GM15510 (cell line): ENCODE data around the gene PFN1.

Experiments used
- POLR2A ChIP-seq: IDR thresholded peaks from 3 replicates; pipeline ENCODE4 v1.6.1; 2011; ENCODE audit warnings: borderline replicate concordance; ENCODE audit not compliant: insufficient read length; ENCODE audit errors: extremely low read depth

PFN1 gene

DNA sequence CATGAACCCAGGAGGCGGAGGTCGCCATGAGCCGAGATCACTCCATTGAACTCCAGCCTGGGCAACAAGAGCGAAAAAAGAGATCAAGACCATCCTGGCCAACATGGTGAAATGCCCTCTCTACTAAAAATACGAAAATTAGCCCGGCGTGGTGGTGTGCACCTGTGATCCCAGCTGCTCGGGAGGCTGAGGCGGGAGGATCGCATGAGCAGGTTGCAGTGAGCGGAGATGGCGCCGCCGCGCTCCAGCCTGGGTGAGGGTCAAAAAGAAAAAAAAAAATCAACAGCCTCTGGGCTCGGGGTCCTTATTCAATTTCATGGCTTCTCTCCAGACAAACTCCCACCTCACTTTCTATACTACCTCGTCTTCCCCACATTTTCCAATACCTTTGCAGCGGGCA is 19.4 kb downstream of the PFN1 start:
- no peak for TF ChIP-seq POLR2A

- no peak for TF ChIP-seq POLR2A
Observed at GRCh38 chr17:4921320-4921719, 27.0 kb downstream of the PFN1 start.

GRCh38 chr17:4920351-4921048 is 27.8 kb downstream of the PFN1 start:
- no peak for TF ChIP-seq POLR2A

DNA sequence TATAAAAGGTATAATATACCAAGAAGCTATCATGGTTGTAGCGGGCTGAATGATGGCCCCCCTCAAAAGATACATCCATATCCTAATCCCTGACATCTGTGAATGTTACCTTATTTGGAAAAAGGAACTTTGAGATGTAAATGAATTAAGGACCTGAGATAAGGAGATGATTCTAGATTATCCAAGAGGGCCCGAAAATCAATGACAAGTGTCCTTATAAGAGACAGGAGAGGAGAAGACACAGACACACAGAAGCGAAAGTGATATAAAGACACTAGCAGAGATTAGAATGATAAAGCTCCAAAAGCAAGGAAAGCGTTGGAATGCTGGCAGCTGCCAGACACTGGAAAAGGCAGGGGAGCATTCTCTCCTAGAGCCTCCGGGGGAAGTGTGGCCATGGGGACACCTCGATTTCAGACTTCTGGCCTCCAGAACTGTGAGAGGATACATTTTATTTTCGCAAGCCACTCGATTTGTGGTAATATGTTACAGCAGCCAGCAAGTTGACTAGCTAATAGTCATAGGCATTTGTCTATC is 28.8 kb downstream of the PFN1 start:
- TF ChIP-seq POLR2A = no peak

DNA sequence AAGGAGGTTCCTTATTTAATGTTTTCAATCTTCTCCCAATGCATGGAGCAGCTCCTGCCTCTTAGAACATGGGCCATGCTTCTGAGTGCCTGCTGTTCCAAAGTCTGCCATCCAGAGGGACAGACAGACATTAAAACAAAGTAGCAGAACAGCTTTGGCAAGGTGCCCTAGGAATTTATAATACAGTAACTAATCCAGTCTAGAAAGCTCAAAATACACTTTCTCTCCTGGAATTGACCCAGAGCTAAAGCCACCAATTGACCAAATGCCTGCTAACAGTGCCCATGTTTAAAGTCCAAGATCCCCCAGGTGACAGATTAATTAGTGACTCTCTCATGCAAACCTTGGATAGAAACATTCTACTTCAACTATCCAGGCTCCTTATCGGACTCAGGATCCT is 34.3 kb downstream of the PFN1 start:
- TF ChIP-seq POLR2A = no peak

DNA sequence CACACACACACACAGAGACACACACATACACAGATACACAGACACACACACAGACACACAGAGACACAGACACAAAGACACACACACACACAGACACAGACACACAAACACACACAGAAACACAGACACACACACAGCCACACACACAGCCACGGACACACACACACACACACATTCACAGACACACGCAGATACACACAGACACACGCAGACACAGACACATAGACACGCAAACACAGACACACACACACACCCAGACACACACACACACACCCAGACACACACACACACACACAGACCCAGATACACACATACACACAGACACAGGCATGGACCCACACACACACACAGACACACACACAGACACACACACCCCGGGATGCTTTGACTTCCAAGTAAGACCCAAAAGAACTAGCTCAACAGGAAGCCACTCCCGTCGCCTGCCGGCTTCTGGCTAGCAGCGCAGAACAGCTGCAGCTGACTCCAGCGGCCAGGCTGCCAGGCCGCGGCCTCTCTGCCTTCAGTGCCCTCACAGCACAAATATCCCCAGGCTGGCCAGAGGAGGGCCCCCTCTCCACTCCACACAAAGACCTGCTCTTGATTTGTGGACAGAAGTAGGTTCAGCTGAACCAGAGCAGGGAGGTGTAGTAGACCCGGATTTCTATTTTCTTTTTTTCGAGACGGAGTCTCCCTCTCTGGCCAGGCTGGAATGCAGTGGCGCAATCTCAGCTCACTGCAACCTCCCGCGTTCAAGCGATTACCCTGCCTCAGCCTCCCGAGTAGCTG is 39.4 kb downstream of the PFN1 start:
- no peak for TF ChIP-seq POLR2A

DNA sequence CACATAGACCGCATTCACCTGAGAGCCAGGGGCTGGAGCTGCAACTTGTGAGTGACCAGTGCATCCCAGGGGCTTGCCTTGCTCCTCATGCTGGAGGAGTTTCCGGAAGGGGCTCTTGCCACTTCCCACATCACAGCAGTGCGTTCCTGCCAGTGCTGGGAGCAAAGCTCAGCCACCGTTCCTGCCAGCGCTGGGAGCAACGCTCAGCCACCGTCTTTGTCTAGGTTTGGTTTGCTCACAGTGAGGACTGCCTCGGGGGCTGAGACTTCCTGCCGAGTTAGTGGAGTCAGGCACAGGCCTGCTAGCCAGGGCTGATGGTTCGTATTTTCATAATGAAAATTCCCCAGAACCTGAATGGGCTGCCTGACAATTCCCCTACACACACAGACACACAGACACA is 40.0 kb downstream of the PFN1 start:
- no peak for TF ChIP-seq POLR2A

DNA sequence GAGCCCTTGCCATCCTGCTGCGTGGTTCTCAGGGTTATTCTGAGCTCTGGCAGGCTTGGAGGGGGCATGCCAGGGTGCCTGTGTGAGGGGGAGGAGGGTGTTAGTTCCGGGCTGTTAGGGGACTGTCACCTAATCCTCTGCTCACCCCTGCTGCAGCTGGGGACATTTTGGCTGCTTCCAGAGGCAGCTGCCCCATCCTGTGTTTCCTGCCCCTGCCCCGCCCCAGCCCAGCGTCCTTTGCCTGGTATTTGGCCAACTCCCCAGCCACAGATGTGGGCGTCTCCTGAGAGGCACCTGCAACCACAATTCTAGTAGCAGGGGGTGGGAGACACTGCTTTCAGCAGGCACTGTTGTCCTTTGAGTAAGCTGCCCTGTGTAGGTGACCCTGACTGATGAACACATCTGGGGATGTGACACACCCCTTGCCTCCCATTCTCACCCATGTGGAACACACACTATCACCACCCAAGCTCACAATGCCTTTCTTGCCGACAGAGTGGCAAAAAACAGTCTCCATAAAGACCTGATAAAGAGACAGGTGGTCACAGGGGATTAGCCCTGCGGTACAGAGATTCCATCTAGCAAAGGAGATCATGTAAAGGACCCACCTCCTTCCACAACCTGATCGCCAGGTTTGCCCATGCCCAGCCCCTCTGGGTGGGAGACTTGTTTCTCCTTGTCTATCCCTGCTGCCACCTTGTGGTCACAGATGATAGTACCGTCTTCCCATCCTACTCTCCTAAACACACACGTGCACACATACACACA is 45.1 kb downstream of the PFN1 start, which contains the start of gene CHRNE:
Gene CHRNE (minus strand): TSS at position 48 of the 768 bp plus-strand sequence. CDS start 35 bp downstream, at position 13.
- no peak for TF ChIP-seq POLR2A

DNA sequence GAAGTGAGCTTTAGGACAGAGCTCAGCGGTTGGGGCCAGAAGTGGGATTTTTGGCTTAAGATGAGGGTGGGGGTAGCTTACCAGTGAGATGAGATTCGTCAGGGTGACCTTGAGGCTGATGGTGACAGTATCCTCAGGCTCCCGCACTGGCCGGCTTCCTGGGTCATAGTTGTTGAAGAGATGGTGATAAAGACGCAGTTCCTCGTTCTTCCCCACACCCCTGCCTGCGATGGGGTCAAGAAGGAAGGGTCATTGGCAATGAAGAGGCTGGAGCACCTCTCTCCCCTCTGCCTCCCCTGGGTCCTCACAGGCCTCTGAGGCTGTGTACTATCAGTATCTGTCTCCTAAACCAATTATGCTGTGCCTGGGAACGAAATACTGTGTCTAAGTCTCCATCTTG is 45.8 kb downstream of the PFN1 start:
- no peak for TF ChIP-seq POLR2A

GRCh38 chr17:4901648-4902344 is 46.5 kb downstream of the PFN1 start:
- no peak for TF ChIP-seq POLR2A

- no peak for TF ChIP-seq POLR2A
Observed at GRCh38 chr17:4901108-4901647, 47.2 kb downstream of the PFN1 start.

DNA sequence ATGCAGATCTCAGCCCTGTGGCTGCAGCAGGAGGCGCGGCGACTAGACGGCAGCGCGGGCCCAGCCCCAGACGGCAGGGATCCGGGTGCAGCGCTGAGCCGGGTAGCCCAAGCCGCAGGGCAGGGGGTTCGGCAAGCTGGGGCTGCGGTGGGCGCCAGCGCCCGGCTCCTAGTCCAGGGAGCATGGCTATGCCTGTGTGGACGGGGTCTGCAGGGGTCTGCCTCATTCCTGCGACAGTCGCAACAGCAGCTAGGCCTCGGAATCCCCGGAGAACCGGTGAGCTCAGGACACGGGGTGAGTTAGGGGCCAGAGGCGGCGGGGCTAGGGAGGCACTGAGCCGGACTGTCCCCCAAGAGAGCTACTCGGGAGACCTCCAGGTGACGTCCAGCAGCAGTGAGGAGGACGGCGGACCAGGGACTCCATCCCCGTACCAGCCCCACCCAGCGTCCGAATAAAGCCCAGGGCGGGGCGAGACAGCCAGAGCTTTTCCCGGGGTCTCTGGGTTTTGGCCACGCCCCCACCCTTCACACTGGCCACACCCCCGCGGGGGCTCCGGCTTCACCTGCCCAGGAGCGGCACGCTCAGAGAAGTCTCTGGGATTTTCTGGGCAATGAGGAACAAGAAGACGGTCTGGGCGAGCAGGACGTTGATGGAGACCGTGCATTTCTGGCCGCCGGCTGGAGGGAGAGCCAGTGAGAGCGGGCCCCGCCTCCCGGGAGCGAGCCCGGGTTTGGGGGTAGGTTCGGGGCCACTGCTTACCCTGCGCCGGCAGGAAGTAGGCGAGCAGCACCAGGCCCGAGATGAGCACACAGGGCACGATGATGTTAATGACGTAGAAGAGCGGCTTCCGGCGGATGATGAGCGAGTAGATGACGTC is 47.9 kb downstream of the PFN1 start:
- no peak for TF ChIP-seq POLR2A
